H1 (cell line): ENCODE data around the gene CGB3. TPM values are rescaled to one million over a fixed set of nuclear protein-coding genes. Genes with fewer than 3 reads are reported as not detected.

Source experiments
- CTCF ChIA-PET: fragments of 300-600 bp; sonication (Branson Sonifier 250); formaldehyde crosslinking; loops from one replicate; lab custom pipeline; 2021; ENCODE audit not compliant: partially characterized antibody; lab: Charles Lee
- POLR2A ChIA-PET: fragments of 300-600 bp; sonication (Branson Sonifier 250); formaldehyde crosslinking; loops from one replicate; lab custom pipeline; 2021; ENCODE audit warnings: inconsistent platforms; ENCODE audit not compliant: partially characterized antibody; lab: Charles Lee
- DNase-seq, 2 experiments: peaks; one replicate each; pipeline versions ENCODE4 v3.0.0 to v3.0.0-alpha.2; 2010 to 2022; ENCODE audit warnings: low spot score in 2 of 2, low read depth in 1 of 2, mixed read lengths in 1 of 2
- FAIRE-seq: peaks from 2 replicates; lab custom pipeline; 2011; peaks lifted over from hg19 to GRCh38; lab: Jason Lieb, UNC
- H2AFZ ChIP-seq: 2 replicates; pipeline ENCODE4 v1.8.1; 2012; ENCODE audit warnings: low read length, inconsistent platforms
- H2AK5ac ChIP-seq: 2 replicates; pipeline ENCODE4 v1.6.1; 2013; ENCODE audit warnings: low read depth, low read length
- H2BK120ac ChIP-seq: replicated peaks from 2 replicates; pipeline ENCODE3; 2013; ENCODE audit warnings: low read depth, low read length, inconsistent platforms
- H2BK12ac ChIP-seq: 2 replicates; pipeline ENCODE4 v1.6.1; 2013; ENCODE audit warnings: low read depth, low read length
- H2BK15ac ChIP-seq: 2 replicates; pipeline ENCODE4 v1.6.1; 2013; ENCODE audit warnings: low read length
- H2BK20ac ChIP-seq: 2 replicates; pipeline ENCODE4 v1.6.1; 2013; ENCODE audit warnings: low read length
- H2BK5ac ChIP-seq: 2 replicates; pipeline ENCODE4 v1.6.1; 2013; ENCODE audit warnings: low read depth, low read length
- H3K14ac ChIP-seq: 2 replicates; pipeline ENCODE4 v1.6.1; 2013; ENCODE audit warnings: inconsistent platforms; ENCODE audit not compliant: insufficient read length
- H3K18ac ChIP-seq: 2 replicates; pipeline ENCODE4 v1.6.1; 2013; ENCODE audit warnings: low read length; ENCODE audit errors: extremely low read depth
- H3K23ac ChIP-seq: 2 replicates; pipeline ENCODE4 v1.6.1; 2013; ENCODE audit warnings: inconsistent platforms; ENCODE audit not compliant: insufficient read length
- H3K23me2 ChIP-seq: 2 replicates; pipeline ENCODE4 v1.6.1; 2013; ENCODE audit warnings: low read depth, low read length
- H3K27ac ChIP-seq: 2 replicates; pipeline ENCODE4 v1.6.1; 2011; ENCODE audit warnings: low read depth, low read length, inconsistent platforms
- H3K27me3 ChIP-seq, 4 experiments: replicated peaks in 1 of 4; 1 replicate in 1 of 4; 2 replicates in 3 of 4; pipeline versions ENCODE4 v1.6.1 to v1.8.1; 2011 to 2013; ENCODE audit warnings: low read length in 3 of 4, mild to moderate bottlenecking in 3 of 4, inconsistent platforms in 2 of 4, mixed read lengths in 2 of 4, moderate library complexity in 1 of 4; ENCODE audit not compliant: control insufficient read depth in 3 of 4, insufficient read depth in 3 of 4; ENCODE audit errors: extremely low read depth in 1 of 4
- H3K36me3 ChIP-seq, 4 experiments: 2 replicates each; pipeline versions ENCODE4 v1.6.1 to v1.8.1; 2011 to 2013; ENCODE audit warnings: mild to moderate bottlenecking in 4 of 4, low read length in 3 of 4, moderate library complexity in 2 of 4, control low read depth in 1 of 4, inconsistent platforms in 1 of 4; ENCODE audit not compliant: insufficient read depth in 4 of 4, control insufficient read depth in 2 of 4
- H3K4ac ChIP-seq: replicated peaks from 2 replicates; pipeline ENCODE3; 2013; ENCODE audit warnings: low read length, low read depth, mixed read lengths, inconsistent platforms; ENCODE audit not compliant: insufficient read length
- H3K4me1 ChIP-seq, 4 experiments: replicated peaks in 1 of 4; 1 replicate in 1 of 4; 2 replicates in 3 of 4; pipeline versions ENCODE4 v1.6.1 to v1.8.1; 2011 to 2013; ENCODE audit warnings: low read length in 3 of 4, inconsistent platforms in 2 of 4, mixed read lengths in 1 of 4; ENCODE audit not compliant: insufficient read depth in 4 of 4, control insufficient read depth in 3 of 4
- H3K4me2 ChIP-seq, 2 experiments: 2 replicates each; pipeline versions ENCODE4 v1.6.1 to v1.8.1; 2011 to 2013; ENCODE audit warnings: low read depth in 2 of 2, low read length in 2 of 2, control low read depth in 1 of 2, inconsistent platforms in 1 of 2, mild to moderate bottlenecking in 1 of 2; ENCODE audit not compliant: insufficient read depth in 1 of 2
- H3K4me3 ChIP-seq, 4 experiments: fragments of 200-600, 300-600 bp in 1 of 4; sonication (generic), shearing (Covaris generic), sonication (Bioruptor Twin) in 1 of 4; 2 replicates each; pipeline versions ENCODE4 v1.5.1 to v1.8.1; 2011 to 2016; ENCODE audit warnings: low read length in 4 of 4, low read depth in 3 of 4, control low read depth in 2 of 4, inconsistent platforms in 2 of 4, mild to moderate bottlenecking in 2 of 4, mixed read lengths in 1 of 4, moderate library complexity in 1 of 4; ENCODE audit not compliant: insufficient read depth in 2 of 4; ENCODE audit errors: extremely low read depth in 1 of 4
- H3K56ac ChIP-seq: replicated peaks from 2 replicates; pipeline ENCODE3; 2013; ENCODE audit warnings: low read depth, mild to moderate bottlenecking, mixed read lengths, low read length, inconsistent platforms; ENCODE audit not compliant: insufficient read length
- H3K79me1 ChIP-seq: 2 replicates; pipeline ENCODE4 v1.6.1; 2013; ENCODE audit warnings: low read depth, low read length, control low read depth
- H3K79me2 ChIP-seq, 2 experiments: 2 replicates each; pipeline versions ENCODE4 v1.6.1 to v1.8.1; 2012 to 2013; ENCODE audit warnings: low read length in 2 of 2, mild to moderate bottlenecking in 2 of 2, inconsistent platforms in 1 of 2; ENCODE audit not compliant: insufficient read depth in 2 of 2, control insufficient read depth in 1 of 2
- H3K9ac ChIP-seq, 4 experiments: replicated peaks in 1 of 4; 1 replicate in 1 of 4; 2 replicates in 3 of 4; pipeline versions ENCODE4 v1.6.1 to v1.8.1; 2011 to 2013; ENCODE audit warnings: low read depth in 3 of 4, low read length in 3 of 4, control low read depth in 2 of 4, mild to moderate bottlenecking in 2 of 4, moderate library complexity in 2 of 4, inconsistent platforms in 1 of 4; ENCODE audit errors: extremely low read depth in 1 of 4
- H3K9me3 ChIP-seq, 2 experiments: 2 replicates each; pipeline versions ENCODE4 v1.6.1 to v1.8.1; 2012 to 2013; ENCODE audit warnings: mild to moderate bottlenecking in 2 of 2, moderate library complexity in 2 of 2, control low read depth in 1 of 2, inconsistent platforms in 1 of 2, low read depth in 1 of 2, low read length in 1 of 2, mixed read lengths in 1 of 2; ENCODE audit not compliant: insufficient read depth in 2 of 2
- H4K20me1 ChIP-seq, 2 experiments: replicated peaks in 1 of 2; 2 replicates each; pipeline versions ENCODE3 to v1.8.1; 2011 to 2013; ENCODE audit warnings: inconsistent platforms in 2 of 2, low read length in 2 of 2, mild to moderate bottlenecking in 1 of 2; ENCODE audit not compliant: insufficient read depth in 2 of 2, control insufficient read depth in 1 of 2
- H4K5ac ChIP-seq: 2 replicates; pipeline ENCODE4 v1.6.1; 2013; ENCODE audit warnings: low read length, low read depth, mixed read lengths, inconsistent platforms; ENCODE audit not compliant: insufficient read length
- H4K8ac ChIP-seq: 2 replicates; pipeline ENCODE4 v1.8.0; 2013; ENCODE audit warnings: mild to moderate bottlenecking, moderate library complexity, low read length, inconsistent platforms; ENCODE audit not compliant: insufficient read depth; ENCODE audit errors: extremely low read depth
- H4K91ac ChIP-seq: replicated peaks from 2 replicates; pipeline ENCODE3; 2013; ENCODE audit warnings: low read length, mixed read lengths, inconsistent platforms; ENCODE audit not compliant: insufficient read length
- ASH2L ChIP-seq: fragments of 200-600, 300-600 bp; sonication (generic); IDR thresholded peaks from one replicate; pipeline ENCODE4 v1.7.1; 2017; ENCODE audit warnings: low read length
- BACH1 ChIP-seq: IDR thresholded peaks from 2 replicates; pipeline ENCODE4 v1.6.1; 2012; ENCODE audit warnings: low read length, improper control_type of control experiment
- BRCA1 ChIP-seq: IDR thresholded peaks from 2 replicates; pipeline ENCODE4 v1.6.1; 2012; ENCODE audit warnings: low read depth, low read length, improper control_type of control experiment
- CBX8 ChIP-seq: fragments of 300-800, 300-1000 bp; sonication (generic); IDR thresholded peaks from 2 replicates; pipeline ENCODE4 v1.7.1; 2016; ENCODE audit warnings: low read depth, low read length, borderline replicate concordance
- CEBPB ChIP-seq: IDR thresholded peaks from 2 replicates; pipeline ENCODE4 v1.6.1; 2012; ENCODE audit warnings: low read depth, low read length
- CHD2 ChIP-seq: IDR thresholded peaks from 2 replicates; pipeline ENCODE4 v1.6.1; 2012; ENCODE audit warnings: low read length, improper control_type of control experiment
- CREB1 ChIP-seq: IDR thresholded peaks from 2 replicates; pipeline ENCODE4 v1.6.1; 2012; ENCODE audit warnings: inconsistent platforms
- HDAC6 ChIP-seq: IDR thresholded peaks from one replicate; pipeline ENCODE4 v1.7.1; 2012; ENCODE audit warnings: low read depth, mild to moderate bottlenecking, inconsistent platforms, low read length, moderate library complexity
- KDM1A ChIP-seq: fragments of 200-600, 300-600 bp; sonication (generic); IDR thresholded peaks from 2 replicates; pipeline ENCODE4 v1.7.1; 2016; ENCODE audit warnings: mild to moderate bottlenecking, low read length, borderline replicate concordance
- MAFK ChIP-seq: IDR thresholded peaks from 2 replicates; pipeline ENCODE4 v1.6.1; 2012; ENCODE audit warnings: low read depth, mild to moderate bottlenecking, improper control_type of control experiment, low read length
- NRF1 ChIP-seq: IDR thresholded peaks from 2 replicates; pipeline ENCODE4 v1.6.1; 2011; ENCODE audit warnings: mild to moderate bottlenecking, low read depth, low read length, improper control_type of control experiment
- POLR2A ChIP-seq, 2 experiments: IDR thresholded peaks; 1 replicate in 1 of 2; 2 replicates in 1 of 2; pipeline ENCODE4 v1.6.1; 2011; ENCODE audit warnings: low read depth in 2 of 2, low read length in 2 of 2, mild to moderate bottlenecking in 2 of 2; ENCODE audit errors: control extremely low read depth in 1 of 2
- POU5F1 ChIP-seq: IDR thresholded peaks from 2 replicates; pipeline ENCODE4 v1.6.1; 2011; ENCODE audit warnings: low read depth, mild to moderate bottlenecking, low read length, moderate library complexity
- RAD21 ChIP-seq, 2 experiments: IDR thresholded peaks in 1 of 2; conservative IDR thresholded peaks in 1 of 2; 2 replicates each; pipeline ENCODE4 v1.6.1; 2011; ENCODE audit warnings: low read depth in 2 of 2, low read length in 2 of 2, improper control_type of control experiment in 1 of 2, inconsistent platforms in 1 of 2, mild to moderate bottlenecking in 1 of 2, moderate library complexity in 1 of 2
- SIN3A ChIP-seq, 2 experiments: IDR thresholded peaks in 1 of 2; conservative IDR thresholded peaks in 1 of 2; 2 replicates each; pipeline ENCODE4 v1.6.1; 2011 to 2012; ENCODE audit warnings: low read length in 2 of 2, improper control_type of control experiment in 1 of 2, low read depth in 1 of 2, mild to moderate bottlenecking in 1 of 2
- ZNF274 ChIP-seq: IDR thresholded peaks from 2 replicates; pipeline ENCODE4 v1.7.0; 2012; ENCODE audit warnings: low read length, borderline replicate concordance; ENCODE audit errors: extremely low read depth
- WGBS, 2 experiments: shearing (Covaris generic) in 1 of 2; methylation state at CpG; one replicate each; pipeline versions ENCODE4 v1.1.6 to v1.1.7; 2013 to 2015; ENCODE audit warnings: low lambda C conversion rate in 2 of 2, mixed read lengths in 2 of 2, inconsistent platforms in 1 of 2, low coverage in 1 of 2, missing lambda C conversion rate in 1 of 2; ENCODE audit not compliant: insufficient replicate concordance in 2 of 2, insufficient coverage in 1 of 2, insufficient read length in 1 of 2; ENCODE audit errors: extremely low coverage in 1 of 2, missing lambda C conversion rate in 1 of 2; 5-methylcytosine and 5-hydroxymethylcytosine counted together
- polyA plus RNA-seq, 7 experiments: library from polyadenylated mRNA; depleted of rRNA in 3 of 7; stranded (reverse) in 5 of 7; unstranded in 2 of 7; fragments of >200 nt in 5 of 7; fragments of 200-250 nt in 2 of 7; gene quantifications; 1 replicate in 5 of 7; 2 replicates in 1 of 7; 4 replicates in 1 of 7; pipeline versions ENCODE4 v1.2.1 to v1.2.3, GENCODE V29; 2011 to 2013; ENCODE audit warnings: missing spikeins in 2 of 7, mixed read lengths in 2 of 7
- total RNA-seq: library from RNA; stranded (reverse); fragmentation: NEBNext Ultra II Directional; extraction: Animal tissue kit (Norgen Biotek cat#: 25700); gene quantifications from 2 replicates; pipeline ENCODE4 v1.2.1, GENCODE V29; 2021

CGB3 gene
- total and polyA plus RNA-seq, 2 of the 8 experiments (the other 6 are each of a cell fraction or from before 2014, with no cell fraction given) = not detected

- CTCF ChIA-PET = interaction anchor here (1.1 to 3.5 kb wide), 5 partner anchors 9 to 62 kb away, joined by 3 to 25 read pairs (median 4); no protein-coding TSS in a partner anchor
- no peak overlapping the region for H2AK5ac ChIP-seq
- TF ChIP-seq HDAC6 (no peak), SIN3A (conservative IDR thresholded peaks at IDR 0.05 in 1 of 2, IDR thresholded peaks at IDR 0.05 in 1 of 2; ENCODE audit: low read depth in 1 of 2, low read length in 2 of 2) (no peak), ZNF274 (no peak), NRF1 (no peak), CHD2 (no peak), POU5F1 (no peak), BACH1 (no peak), CEBPB (no peak), KDM1A (no peak), BRCA1 (no peak), CREB1 (no peak), MAFK (no peak), RAD21 (IDR thresholded peaks at IDR 0.05 in 1 of 2, conservative IDR thresholded peaks at IDR 0.05 in 1 of 2; ENCODE audit: low read depth in 2 of 2, low read length in 2 of 2) (no peak), CBX8 (no peak), POLR2A (IDR thresholded peaks at IDR 0.05; ENCODE audit: control extremely low read depth in 1 of 2, low read depth in 2 of 2, low read length in 2 of 2) (no peak), ASH2L (no peak)
Measured at GRCh38 chr19:49061000-49061399, 36.9 kb upstream of the CGB3 start.

More at GRCh38 chr19:49061000-49061399, 36.9 kb upstream of the CGB3 start:
- no peak overlapping the region for H2BK12ac ChIP-seq
- H3K27ac ChIP-seq = no peak overlapping the region
- no peak overlapping the region for H4K5ac ChIP-seq
- H3K36me3 ChIP-seq = no peaks in the 10 kb centered on the region
- H2BK120ac ChIP-seq = no peak overlapping the region
- H3K23ac ChIP-seq = no peak overlapping the region
- no peak overlapping the region for H4K91ac ChIP-seq
- no peak overlapping the region for H3K14ac ChIP-seq
- no peak overlapping the region for H3K4me2 ChIP-seq
- no peak for DNase-seq
- no peak overlapping the region for H2BK15ac ChIP-seq
- peaks cover 0 to 29% (median 24%) of the 10 kb centered on the region in 4 experiments; a peak in 6 of 7 replicates for H3K4me1 ChIP-seq
- FAIRE-seq = no peak
- no peak overlapping the region; the same call in 1 of the 2 replicates for H4K8ac ChIP-seq
- H2AFZ ChIP-seq = no peak overlapping the region
- no peak overlapping the region for H3K56ac ChIP-seq
- no peak overlapping the region for H3K4ac ChIP-seq
- no peaks in the 10 kb centered on the region for H3K9me3 ChIP-seq
- peaks cover 0 to 2% of the 10 kb centered on the region in 2 experiments for H4K20me1 ChIP-seq
- no peaks in the 10 kb centered on the region for H3K79me1 ChIP-seq
- peaks cover 12% of the 10 kb centered on the region for H3K23me2 ChIP-seq
- POLR2A ChIA-PET = interaction anchor here (1.2 to 1.6 kb wide), 3 partner anchors 42 to 150 kb away, joined by 3 read pairs; no protein-coding TSS in a partner anchor
- no peak overlapping the region for H2BK20ac ChIP-seq
- H3K27me3 ChIP-seq = peaks cover 10 to 44% (median 40%) of the 10 kb centered on the region in 4 experiments
- no peak overlapping the region for H3K4me3 ChIP-seq
- H3K18ac ChIP-seq = no peak overlapping the region
- H2BK5ac ChIP-seq = no peak overlapping the region
- H3K9ac ChIP-seq = no peak overlapping the region
- 94% methylated on average over 2 of the region's 2 CpGs; no CpG with 5 or more reads in 1 of the 2 experiments for WGBS, 2 experiments
- H3K79me2 ChIP-seq = no peaks in the 10 kb centered on the region
